ENCODE results near the gene GRIN2A. TPM values are rescaled to one million over a fixed set of nuclear protein-coding genes. Genes with fewer than 3 reads are reported as not detected.

GRIN2A gene
- total RNA-seq, 1 donor from 2014 or later: not detected

GRCh38 chr16:9953908-9954570, 228.2 kb downstream of the GRIN2A start:
- no peak overlapping the region for H3K27ac Mint-ChIP-seq (ENCODE audit: unreplicated experiment)
- no peaks in the 10 kb centered on the region for H3K9me3 Mint-ChIP-seq (ENCODE audit: low read depth)
- no peak for DNase-seq (ENCODE audit: low spot score)
- no peaks in the 10 kb centered on the region for H3K36me3 Mint-ChIP-seq (ENCODE audit: low read depth)
- TF ChIP-seq, protein P1, sequence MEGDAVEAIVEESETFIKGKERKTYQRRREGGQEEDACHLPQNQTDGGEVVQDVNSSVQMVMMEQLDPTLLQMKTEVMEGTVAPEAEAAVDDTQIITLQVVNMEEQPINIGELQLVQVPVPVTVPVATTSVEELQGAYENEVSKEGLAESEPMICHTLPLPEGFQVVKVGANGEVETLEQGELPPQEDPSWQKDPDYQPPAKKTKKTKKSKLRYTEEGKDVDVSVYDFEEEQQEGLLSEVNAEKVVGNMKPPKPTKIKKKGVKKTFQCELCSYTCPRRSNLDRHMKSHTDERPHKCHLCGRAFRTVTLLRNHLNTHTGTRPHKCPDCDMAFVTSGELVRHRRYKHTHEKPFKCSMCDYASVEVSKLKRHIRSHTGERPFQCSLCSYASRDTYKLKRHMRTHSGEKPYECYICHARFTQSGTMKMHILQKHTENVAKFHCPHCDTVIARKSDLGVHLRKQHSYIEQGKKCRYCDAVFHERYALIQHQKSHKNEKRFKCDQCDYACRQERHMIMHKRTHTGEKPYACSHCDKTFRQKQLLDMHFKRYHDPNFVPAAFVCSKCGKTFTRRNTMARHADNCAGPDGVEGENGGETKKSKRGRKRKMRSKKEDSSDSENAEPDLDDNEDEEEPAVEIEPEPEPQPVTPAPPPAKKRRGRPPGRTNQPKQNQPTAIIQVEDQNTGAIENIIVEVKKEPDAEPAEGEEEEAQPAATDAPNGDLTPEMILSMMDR (IDR thresholded peaks at IDR 0.05): no peak
- H3K27me3 Mint-ChIP-seq (ENCODE audit: low read depth): no peaks in the 10 kb centered on the region
- H3K4me1 Mint-ChIP-seq (ENCODE audit: low read depth): no peaks in the 10 kb centered on the region
- no peak overlapping the region for H3K4me3 Mint-ChIP-seq (ENCODE audit: unreplicated experiment)

DNA sequence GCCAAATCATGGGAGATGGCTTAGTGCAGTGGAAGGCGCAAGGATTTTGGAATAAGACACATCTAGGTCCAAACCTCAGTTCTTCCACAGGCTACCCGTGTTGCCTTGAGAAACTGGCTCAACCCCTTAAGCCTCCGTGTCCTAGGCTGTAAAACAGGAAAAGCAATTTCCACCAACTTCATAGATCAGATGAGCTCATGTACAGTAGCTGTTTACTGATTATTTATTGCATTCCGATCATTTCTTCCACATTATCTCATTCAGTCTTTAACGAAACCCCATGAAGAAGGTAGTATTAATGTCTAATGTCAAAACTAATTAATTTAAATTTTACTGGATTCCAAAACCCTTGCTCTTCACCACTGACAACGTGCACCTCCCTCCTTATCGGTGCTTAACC, 231.6 kb downstream of the GRIN2A start:
- no peak overlapping the region for H3K27ac Mint-ChIP-seq (ENCODE audit: unreplicated experiment)
- no peak for DNase-seq (ENCODE audit: low spot score)
- H3K27me3 Mint-ChIP-seq (ENCODE audit: low read depth): no peaks in the 10 kb centered on the region
- TF ChIP-seq, protein P1 (IDR thresholded peaks at IDR 0.05): no peak
- H3K4me3 Mint-ChIP-seq (ENCODE audit: unreplicated experiment): no peak overlapping the region
- no peaks in the 10 kb centered on the region for H3K9me3 Mint-ChIP-seq (ENCODE audit: low read depth)
- no peaks in the 10 kb centered on the region for H3K4me1 Mint-ChIP-seq (ENCODE audit: low read depth)
- H3K36me3 Mint-ChIP-seq (ENCODE audit: low read depth): no peaks in the 10 kb centered on the region

DNA sequence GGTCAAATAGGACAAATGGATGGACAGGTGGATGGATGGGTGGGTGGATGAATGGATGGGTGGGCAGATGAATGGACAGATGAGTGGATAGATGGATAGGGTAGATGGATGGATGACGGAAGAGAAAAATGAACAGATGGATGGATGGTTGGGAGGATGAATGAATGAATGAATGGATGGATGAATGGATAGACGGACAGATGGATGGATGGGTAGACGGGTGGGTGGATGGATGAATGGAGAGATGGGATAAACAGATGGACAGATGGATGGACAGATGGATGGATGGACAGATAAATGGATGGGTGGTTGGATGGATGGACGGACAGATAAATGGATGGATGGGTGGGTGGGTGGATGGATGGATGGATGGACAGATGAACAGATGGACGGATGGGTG, 232.8 kb downstream of the GRIN2A start:
- H3K4me3 Mint-ChIP-seq (ENCODE audit: unreplicated experiment): no peak overlapping the region
- TF ChIP-seq, protein P1 (IDR thresholded peaks at IDR 0.05): no peak

DNA sequence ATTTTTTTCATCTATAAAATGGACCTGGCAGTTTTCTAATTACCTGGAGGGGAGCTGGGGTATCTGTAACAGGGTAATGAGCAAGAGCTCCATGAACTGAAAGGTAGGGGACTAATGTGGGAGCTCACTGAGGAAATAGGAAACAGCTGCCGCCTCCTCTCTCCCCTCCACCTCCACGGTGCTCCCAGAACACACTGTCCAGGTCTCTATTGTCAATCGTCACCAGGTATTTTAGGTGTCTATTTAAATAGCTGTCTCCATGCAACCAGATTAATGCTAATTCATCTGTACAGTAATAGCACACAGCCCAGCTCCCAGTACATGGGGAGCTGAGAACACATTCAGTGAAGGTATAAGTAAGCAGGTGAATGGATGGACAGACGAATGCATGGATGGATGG, 233.3 kb downstream of the GRIN2A start:
- TF ChIP-seq, protein P1 (IDR thresholded peaks at IDR 0.05): no peak
- H3K36me3 Mint-ChIP-seq (ENCODE audit: low read depth): no peaks in the 10 kb centered on the region

More for the DNA sequence above, 232.8 kb downstream of the GRIN2A start:
- Mint-ChIP-seq H3K9me3 (ENCODE audit: low read depth) (peaks cover 3% of the 10 kb centered on the region), H3K36me3 (ENCODE audit: low read depth) (no peaks in the 10 kb centered on the region), H3K27ac (ENCODE audit: unreplicated experiment) (no peak overlapping the region), H3K4me1 (ENCODE audit: low read depth) (no peaks in the 10 kb centered on the region), H3K27me3 (ENCODE audit: low read depth) (no peaks in the 10 kb centered on the region)
- DNase-seq (ENCODE audit: low spot score): no peak

GRCh38 chr16:9946022-9946720, 236.1 kb downstream of the GRIN2A start:
- TF ChIP-seq, protein P1 (IDR thresholded peaks at IDR 0.05): no peak
- Mint-ChIP-seq H3K9me3 (ENCODE audit: low read depth) (peaks cover 10% of the 10 kb centered on the region), H3K4me1 (ENCODE audit: low read depth) (no peaks in the 10 kb centered on the region), H3K27ac (ENCODE audit: unreplicated experiment) (no peak overlapping the region), H3K4me3 (ENCODE audit: unreplicated experiment) (no peak overlapping the region), H3K36me3 (ENCODE audit: low read depth) (no peaks in the 10 kb centered on the region), H3K27me3 (ENCODE audit: low read depth) (no peaks in the 10 kb centered on the region)
- no peak for DNase-seq (ENCODE audit: low spot score)

More for the DNA sequence above, 233.3 kb downstream of the GRIN2A start:
- Mint-ChIP-seq H3K9me3 (ENCODE audit: low read depth) (peaks cover 7% of the 10 kb centered on the region), H3K4me3 (ENCODE audit: unreplicated experiment) (no peak overlapping the region), H3K4me1 (ENCODE audit: low read depth) (no peaks in the 10 kb centered on the region), H3K27ac (ENCODE audit: unreplicated experiment) (no peak overlapping the region), H3K27me3 (ENCODE audit: low read depth) (no peaks in the 10 kb centered on the region)
- no peak for DNase-seq (ENCODE audit: low spot score)

Data from chondrocyte (in vitro differentiated cells).